K562 (cell line): ENCODE measurements around the gene SREBF1. TPM values are rescaled to one million over a fixed set of nuclear protein-coding genes. Genes with fewer than 3 reads are reported as not detected.

ENCODE experiments used
- ATAC-seq: fragments of 200-7000 bp; cut with Tn5 transposase; 3 replicates; pipeline ENCODE4 v1.9.1; 2020; ENCODE audit warnings: moderate library complexity
- BruUV-seq: library from RNA; stranded (reverse); fragments of 400-500 nt; replicated peaks from 2 replicates; lab custom pipeline; 2021; lab: Mats Ljungman, UMichigan
- CTCF ChIA-PET: fragments of 300-600 bp; formaldehyde crosslinking; extraction: SDS; loops from one replicate; lab custom pipeline; 2021; ENCODE audit warnings: low intra/inter-chr PET ratio; lab: Yijun Ruan, JAX
- POLR2A ChIA-PET: fragments of 300-600, 350-650 bp; sonication (Branson Sonifier 250); formaldehyde crosslinking; extraction: SDS; loops from one replicate; lab custom pipeline; 2021; ENCODE audit warnings: antibody characterized with exemption, inconsistent platforms; lab: Yijun Ruan, JAX
- DNase-seq, 4 experiments: peaks; one replicate each; pipeline versions ENCODE4 v3.0.0 to v3.0.0-alpha.2; 2011 to 2018; ENCODE audit warnings: low spot score in 3 of 4, mixed read lengths in 3 of 4; ENCODE audit errors: extremely low read depth in 1 of 4
- FAIRE-seq: peaks from 2 replicates; lab custom pipeline; 2011; peaks lifted over from hg19 to GRCh38; lab: Jason Lieb, UNC
- H2AFZ ChIP-seq: 2 replicates; pipeline ENCODE4 v1.6.0; 2011; ENCODE audit warnings: low read depth, low read length, control low read depth, inconsistent platforms
- H3K27ac ChIP-seq: fragments of 200-600 bp; 3 replicates; pipeline ENCODE4 v1.8.0; 2011; ENCODE audit warnings: low read depth, mild to moderate bottlenecking, control low read depth, inconsistent platforms, low read length, moderate library complexity, mixed read lengths; ENCODE audit errors: extremely low read depth
- H3K27me3 ChIP-seq, 2 experiments: fragments of 300-600 bp in 1 of 2; 2 replicates in 1 of 2; 3 replicates in 1 of 2; pipeline versions ENCODE4 v1.6.0 to v1.8.0; 2011; ENCODE audit warnings: inconsistent platforms in 2 of 2, low read length in 2 of 2, mild to moderate bottlenecking in 1 of 2, mixed read lengths in 1 of 2, moderate library complexity in 1 of 2; ENCODE audit not compliant: control insufficient read depth in 2 of 2, insufficient read depth in 2 of 2
- H3K36me3 ChIP-seq: fragments of 300-600 bp; 3 replicates; pipeline ENCODE4 v1.8.0; 2011; ENCODE audit warnings: mild to moderate bottlenecking, low read length, inconsistent platforms; ENCODE audit not compliant: control insufficient read depth, insufficient read depth
- H3K4me1 ChIP-seq, 2 experiments: fragments of 200-600 bp in 1 of 2; replicated peaks in 1 of 2; 2 replicates in 1 of 2; 3 replicates in 1 of 2; pipeline versions ENCODE4 v1.5.1 to v1.8.0; 2011; ENCODE audit warnings: inconsistent platforms in 2 of 2, low read length in 2 of 2, mild to moderate bottlenecking in 1 of 2, mixed read lengths in 1 of 2, moderate library complexity in 1 of 2; ENCODE audit not compliant: control insufficient read depth in 2 of 2, insufficient read depth in 2 of 2
- H3K4me2 ChIP-seq: 2 replicates; pipeline ENCODE4 v1.6.1; 2011; ENCODE audit warnings: low read length, control low read depth, inconsistent platforms, mixed read lengths; ENCODE audit not compliant: insufficient read depth
- H3K4me3 ChIP-seq: fragments of 200-600 bp; sonication (generic), shearing (Covaris generic); 2 replicates; pipeline ENCODE4 v1.5.1; 2016; ENCODE audit warnings: control low read depth, inconsistent platforms
- H3K79me2 ChIP-seq: fragments of 200-600 bp; 3 replicates; pipeline ENCODE4 v1.8.0; 2011; ENCODE audit warnings: low read length, inconsistent platforms; ENCODE audit not compliant: control insufficient read depth, insufficient read depth
- H3K9ac ChIP-seq, 2 experiments: 2 replicates each; pipeline versions ENCODE4 v1.6.0 to v1.6.1; 2011; ENCODE audit warnings: low read depth in 2 of 2, low read length in 2 of 2, control low read depth in 1 of 2, inconsistent platforms in 1 of 2, mild to moderate bottlenecking in 1 of 2, mixed read lengths in 1 of 2; ENCODE audit not compliant: insufficient read depth in 1 of 2
- H3K9me1 ChIP-seq: one replicate; pipeline ENCODE4 v1.6.0; 2011; ENCODE audit warnings: inconsistent platforms, mild to moderate bottlenecking, low read length, moderate library complexity; ENCODE audit not compliant: control insufficient read depth, insufficient read depth
- H3K9me3 ChIP-seq: replicated peaks from 2 replicates; pipeline ENCODE4 v1.5.1; 2011; ENCODE audit warnings: low read depth, low read length, inconsistent platforms; ENCODE audit not compliant: control insufficient read depth, insufficient read depth
- H4K20me1 ChIP-seq: replicated peaks from 2 replicates; pipeline ENCODE4 v1.6.1; 2011; ENCODE audit warnings: low read length, inconsistent platforms, mixed read lengths; ENCODE audit not compliant: control insufficient read depth, insufficient read depth
- ARID2 ChIP-seq: fragments of 450-650 bp; IDR thresholded peaks from 2 replicates; pipeline ENCODE4 v1.6.1; 2017; ENCODE audit warnings: antibody characterized with exemption, mild to moderate bottlenecking
- ARID3B ChIP-seq: fragments of 250-450 bp; sonication (Bioruptor Pico); IDR thresholded peaks from 2 replicates; pipeline ENCODE4 v1.4.0; 2020; ENCODE audit warnings: borderline replicate concordance
- CEBPG ChIP-seq, 3 experiments: fragments of 200-800 bp in 1 of 3; sonication (Bioruptor generic) in 1 of 3; sonication (generic) in 1 of 3; formaldehyde crosslinking in 1 of 3; IDR thresholded peaks in 2 of 3; conservative IDR thresholded peaks in 1 of 3; 2 replicates each; pipeline versions ENCODE4 v1.6.1 to v1.8.0; 2016 to 2022; ENCODE audit warnings: missing compliant biosample characterization in 2 of 3, missing genetic modification characterization in 2 of 3, mild to moderate bottlenecking in 1 of 3, missing genetic modification reagents in 1 of 3
- CHD1 ChIP-seq: fragments of 200-600 bp; sonication (generic); IDR thresholded peaks from one replicate; pipeline ENCODE4 v1.6.1; 2012; ENCODE audit warnings: mild to moderate bottlenecking, moderate library complexity, low read length, inconsistent platforms
- HDAC8 ChIP-seq: fragments of 450-650 bp; IDR thresholded peaks from 2 replicates; pipeline ENCODE4 v1.6.1; 2016; ENCODE audit warnings: mild to moderate bottlenecking, missing genetic modification characterization, moderate library complexity, missing compliant biosample characterization
- MTF1 ChIP-seq: fragments of 250-450 bp; sonication (Bioruptor Pico); IDR thresholded peaks from 2 replicates; pipeline ENCODE4 v1.9.0; 2021; ENCODE audit warnings: moderate library complexity, mild to moderate bottlenecking, inconsistent platforms, borderline replicate concordance
- NFE2 ChIP-seq: IDR thresholded peaks from 2 replicates; pipeline ENCODE4 v1.6.1; 2014; ENCODE audit warnings: antibody characterized with exemption, low read depth
- NR2F6 ChIP-seq: fragments of 450-650 bp; formaldehyde crosslinking; IDR thresholded peaks from 2 replicates; pipeline ENCODE4 v1.4.0; 2020; ENCODE audit warnings: mild to moderate bottlenecking
- PCBP1 ChIP-seq: fragments of 200-400 bp; formaldehyde crosslinking; IDR thresholded peaks from 2 replicates; pipeline ENCODE4 v1.6.1; 2018; ENCODE audit warnings: mild to moderate bottlenecking, low read depth, low read length; ENCODE audit not compliant: poor library complexity, severe bottlenecking
- SLC30A9 ChIP-seq: fragments of 250-450 bp; sonication (Bioruptor Pico); IDR thresholded peaks from 2 replicates; pipeline ENCODE4 v1.8.0; 2022; ENCODE audit warnings: mild to moderate bottlenecking, moderate library complexity
- TCFL5 ChIP-seq: fragments of 250-450 bp; sonication (Bioruptor Pico); conservative IDR thresholded peaks from 2 replicates; pipeline ENCODE4 v1.6.1; 2021; ENCODE audit warnings: mild to moderate bottlenecking, moderate library complexity, matching md5 sums
- ZNF23 ChIP-seq: fragments of 250-450 bp; sonication (Bioruptor Pico); IDR thresholded peaks from 2 replicates; pipeline ENCODE4 v1.4.0; 2020; ENCODE audit warnings: mild to moderate bottlenecking
- ZNF408 ChIP-seq: fragments of 250-450 bp; sonication (Bioruptor Pico); IDR thresholded peaks from 2 replicates; pipeline ENCODE4 v1.4.0; 2020; ENCODE audit warnings: low read depth, mild to moderate bottlenecking, moderate library complexity
- ZNF444 ChIP-seq: fragments of 250-450 bp; sonication (Bioruptor Pico); IDR thresholded peaks from 2 replicates; pipeline ENCODE4 v1.4.0; 2020; ENCODE audit warnings: mild to moderate bottlenecking, moderate library complexity
- ZNF696 ChIP-seq: fragments of 250-450 bp; sonication (Bioruptor Pico); conservative IDR thresholded peaks from 2 replicates; pipeline ENCODE4 v1.4.0; 2020; ENCODE audit warnings: mild to moderate bottlenecking, moderate library complexity
- ZNF77 ChIP-seq: fragments of 250-450 bp; sonication (Bioruptor Pico); IDR thresholded peaks from 2 replicates; pipeline ENCODE4 v1.5.0; 2020
- WGBS: fragments of 100-300 bp; shearing (Covaris generic); methylation state at CpG from one replicate; pipeline ENCODE4 v1.1.6; 2016; ENCODE audit warnings: low coverage, mixed read lengths; ENCODE audit not compliant: insufficient coverage; ENCODE audit errors: missing lambda C conversion rate; 5-methylcytosine and 5-hydroxymethylcytosine counted together
- in situ Hi-C: fragments of 300-500 bp; cut with MboI; formaldehyde crosslinking; loops from 4 replicates; pipeline ENCODE4 v1.15.0; 2018; ENCODE audit warnings: inconsistent platforms, mixed read lengths
- intact Hi-C: fragments of 100-400 bp; cut with micrococcal nuclease; formaldehyde crosslinking; loops from 2 replicates; pipeline ENCODE4 v1.14.2; 2022
- polyA plus RNA-seq, 8 experiments: library from polyadenylated mRNA; depleted of rRNA in 4 of 8; stranded (reverse) in 5 of 8; unstranded in 3 of 8; fragments of >200 nt; fragmentation: Nextera tagmentation in 2 of 8; fragmentation: Illumina TruSeq in 1 of 8; extraction: Ambion mirVana in 2 of 8; extraction: Trizol in 1 of 8; gene quantifications; 2 replicates each; pipeline versions ENCODE4 v1.2.1 to v1.2.3, GENCODE V29; 2011 to 2014; ENCODE audit warnings: inconsistent platforms in 1 of 8, missing spikeins in 1 of 8
- total RNA-seq, 7 experiments: library from RNA; depleted of rRNA in 6 of 7; stranded (reverse); fragments of >200 nt in 6 of 7; fragmentation: Illumina TruSeq in 2 of 7; extraction: Trizol in 2 of 7; gene quantifications; 2 replicates each; pipeline versions ENCODE4 v1.2.1 to v1.2.3, GENCODE V29; 2011 to 2021; ENCODE audit warnings: low replicate concordance in 1 of 7

The SREBF1 gene
- total and polyA plus RNA-seq, 9 of the 15 experiments (the other 6 are each of a cell fraction or from before 2014, with no cell fraction given) = 1.6 to 169 (median 69.4) TPM

GRCh38 chr17:17866897-17867296 lies 30.1 kb upstream of the SREBF1 start:
- H2AFZ ChIP-seq = no peak overlapping the region
- intact Hi-C loops = no loop called here
- H4K20me1 ChIP-seq = no peaks in the 10 kb centered on the region
- H3K9ac ChIP-seq = no peak overlapping the region; a peak in 1 of 4 replicates
- no peaks in the 10 kb centered on the region for H3K36me3 ChIP-seq
- FAIRE-seq (no peak), ATAC-seq (no peak), DNase-seq (no peak)
- H3K9me3 ChIP-seq = no peaks in the 10 kb centered on the region
- POLR2A ChIA-PET = no interaction called here
- 42% methylated on average over 3 of the region's 4 CpGs for WGBS
- H3K4me3 ChIP-seq = no peak overlapping the region
- H3K27me3 ChIP-seq = no peaks in the 10 kb centered on the region
- H3K79me2 ChIP-seq = no peaks in the 10 kb centered on the region
- CTCF ChIA-PET = no interaction called here
- no peaks in the 10 kb centered on the region for H3K9me1 ChIP-seq
- TF ChIP-seq ZNF696 (CRISPR knock-in tag) (no peak), ZNF408 (CRISPR knock-in tag) (no peak), NR2F6 (CRISPR knock-in tag) (no peak), CHD1 (no peak), HDAC8 (tag) (no peak), ZNF77 (CRISPR knock-in tag) (no peak), ZNF444 (CRISPR knock-in tag) (no peak), ARID3B (no peak), TCFL5 (no peak), ZNF23 (CRISPR knock-in tag) (no peak), ARID2 (no peak), CEBPG (CRISPR knock-in tag; IDR thresholded peaks at IDR 0.05) (no peak), CEBPG (tag; conservative IDR thresholded peaks at IDR 0.05 in 1 of 2, IDR thresholded peaks at IDR 0.05 in 1 of 2) (no peak), NFE2 (no peak), PCBP1 (no peak), SLC30A9 (CRISPR knock-in tag) (no peak), MTF1 (CRISPR knock-in tag) (no peak)
- in situ Hi-C loops = no loop called here
- no peak overlapping the region for H3K27ac ChIP-seq
- peaks cover 0 to 3% of the 10 kb centered on the region in 2 experiments; a peak in 1 of 5 replicates for H3K4me1 ChIP-seq
- BruUV-seq = no TSS peak
- no peak overlapping the region for H3K4me2 ChIP-seq
